GM23248 (cell line): ENCODE measurements around the gene GGT5.

Experiments
- EZH2 ChIP-seq: fragments of 200-600 bp; sonication (generic); IDR thresholded peaks from 2 replicates; pipeline ENCODE4 v1.6.1; 2018; ENCODE audit warnings: antibody characterized with exemption, mild to moderate bottlenecking; ENCODE audit not compliant: insufficient read depth, poor library complexity, severe bottlenecking
- EZH2phosphoT487 ChIP-seq: fragments of 200-600 bp; sonication (generic); IDR thresholded peaks from 2 replicates; pipeline ENCODE4 v1.6.1; 2018; ENCODE audit warnings: antibody characterized with exemption, moderate library complexity, mild to moderate bottlenecking, low read depth; ENCODE audit not compliant: insufficient read depth

DNA sequence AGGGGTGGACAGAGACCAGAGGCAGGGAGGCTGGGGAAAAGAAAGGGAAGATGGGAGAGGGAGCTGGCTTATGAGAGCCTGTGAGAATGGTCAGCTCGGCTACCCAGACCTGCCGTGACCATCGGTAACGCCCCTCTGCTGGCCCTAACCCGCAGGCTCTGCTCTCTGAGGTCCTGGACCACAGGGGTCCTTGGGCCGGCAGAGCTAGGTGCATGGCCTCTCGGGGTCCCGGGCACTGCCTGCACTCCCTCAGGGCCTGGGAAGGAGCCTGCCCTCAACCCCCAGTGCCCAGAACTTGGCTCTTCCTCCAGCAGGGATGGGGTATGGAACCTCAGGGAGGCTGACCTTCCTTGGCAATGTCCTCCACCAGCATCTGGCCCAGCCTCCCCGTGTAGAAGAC lies 13.2 kb downstream of the GGT5 start:
- TF ChIP-seq EZH2, result no peak
- TF ChIP-seq EZH2phosphoT487, result no peak
